Measurements from ENCODE around the gene APC2.
"Not testable (repeated sequence)": the region's sequence is repeated elsewhere in the genome, so short reads cannot be mapped to it uniquely, and the experiment has no call there.

APC2 gene

GRCh38 chr19:1426736-1427135, 23.2 kb upstream of the APC2 start:
- DNase-seq, result no peak
- in situ Hi-C loops (cut with HindIII; ENCODE audit: low pct_ligation_motif_present, low pct_unique_long_range_greater_than_20kb, low sequenced_read_pairs), result no loop called here

DNA sequence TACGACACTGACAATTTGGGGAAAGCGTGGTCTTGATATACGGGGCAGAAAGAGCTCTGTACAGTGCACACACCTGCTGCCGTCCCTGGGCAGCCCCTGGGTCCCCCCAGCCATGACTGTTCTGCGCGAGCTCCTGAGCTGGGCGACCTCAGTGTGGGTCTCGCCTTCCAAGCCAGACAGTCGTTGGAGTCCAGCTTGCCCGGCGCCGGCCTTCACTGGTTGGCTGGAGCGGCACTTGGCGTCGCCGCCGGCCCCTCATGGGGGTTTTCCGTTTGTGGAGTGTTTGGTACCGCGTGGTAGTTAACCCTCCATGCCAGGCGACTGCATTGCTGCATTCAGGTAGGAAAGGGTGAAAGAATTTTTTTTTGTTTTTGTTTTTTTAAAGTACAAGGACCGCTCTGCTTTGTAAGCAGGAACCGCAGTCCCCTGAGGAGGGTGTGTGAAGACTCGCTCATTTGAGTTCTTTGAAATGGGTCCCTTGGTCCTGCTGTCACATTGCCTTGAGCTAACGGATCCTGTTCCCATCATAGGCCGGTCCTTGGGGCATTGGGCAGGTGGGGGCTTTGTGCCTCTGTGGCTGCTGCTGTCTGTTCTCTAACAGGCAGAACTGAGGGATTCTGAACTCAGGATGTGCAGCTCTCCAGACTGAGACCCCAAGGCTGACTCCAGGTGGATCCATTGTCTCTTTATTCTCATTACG, 22.6 kb upstream of the APC2 start:
- in situ Hi-C loops (cut with HindIII; ENCODE audit: low pct_ligation_motif_present, low pct_unique_long_range_greater_than_20kb, low sequenced_read_pairs), result no loop called here
- DNase-seq, result no peak

DNA sequence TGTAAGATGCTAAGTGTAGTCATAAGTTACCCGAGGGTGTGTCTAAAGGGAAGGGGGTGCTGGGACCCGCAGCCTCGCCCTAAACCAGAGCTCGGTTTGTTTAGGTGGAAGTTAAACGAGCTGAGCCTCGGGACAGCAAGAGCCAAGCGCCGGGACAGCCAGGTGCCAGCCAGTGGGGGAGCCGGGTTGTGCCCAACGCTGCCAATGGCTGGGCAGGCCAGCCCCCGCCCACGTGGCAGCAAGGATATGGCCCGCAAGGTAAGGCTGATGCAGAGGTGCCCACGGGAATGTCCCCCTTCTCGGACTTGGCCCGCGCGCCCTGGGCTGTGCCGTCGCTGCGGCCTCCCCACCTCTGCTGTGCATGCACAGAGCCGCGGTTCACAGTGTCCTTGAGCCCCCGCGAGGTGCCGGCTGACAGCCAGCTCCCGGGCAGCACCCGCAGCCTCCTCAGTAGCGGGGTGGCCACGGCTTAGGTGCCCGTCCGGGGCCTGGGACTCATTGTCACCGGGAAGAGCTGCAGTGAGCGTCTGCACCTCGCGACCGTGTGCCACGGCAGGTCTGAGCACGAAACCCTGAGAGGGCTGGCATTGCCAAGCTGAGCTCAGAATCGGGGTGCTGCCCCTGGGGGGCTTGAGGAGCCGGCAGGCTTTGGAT, 21.1 kb upstream of the APC2 start:
- in situ Hi-C loops (cut with HindIII; ENCODE audit: low pct_ligation_motif_present, low pct_unique_long_range_greater_than_20kb, low sequenced_read_pairs), result no loop called here
- DNase-seq, result no peak

GRCh38 chr19:1429750-1430149, 20.2 kb upstream of the APC2 start:
- in situ Hi-C loops (cut with HindIII; ENCODE audit: low pct_ligation_motif_present, low pct_unique_long_range_greater_than_20kb, low sequenced_read_pairs), result no loop called here

GRCh38 chr19:1430246-1430645, 19.7 kb upstream of the APC2 start:
- DNase-seq, result no peak
- in situ Hi-C loops (cut with HindIII; ENCODE audit: low pct_ligation_motif_present, low pct_unique_long_range_greater_than_20kb, low sequenced_read_pairs), result no loop called here

More at GRCh38 chr19:1429750-1430149, 20.2 kb upstream of the APC2 start:
- no peak for DNase-seq

DNA sequence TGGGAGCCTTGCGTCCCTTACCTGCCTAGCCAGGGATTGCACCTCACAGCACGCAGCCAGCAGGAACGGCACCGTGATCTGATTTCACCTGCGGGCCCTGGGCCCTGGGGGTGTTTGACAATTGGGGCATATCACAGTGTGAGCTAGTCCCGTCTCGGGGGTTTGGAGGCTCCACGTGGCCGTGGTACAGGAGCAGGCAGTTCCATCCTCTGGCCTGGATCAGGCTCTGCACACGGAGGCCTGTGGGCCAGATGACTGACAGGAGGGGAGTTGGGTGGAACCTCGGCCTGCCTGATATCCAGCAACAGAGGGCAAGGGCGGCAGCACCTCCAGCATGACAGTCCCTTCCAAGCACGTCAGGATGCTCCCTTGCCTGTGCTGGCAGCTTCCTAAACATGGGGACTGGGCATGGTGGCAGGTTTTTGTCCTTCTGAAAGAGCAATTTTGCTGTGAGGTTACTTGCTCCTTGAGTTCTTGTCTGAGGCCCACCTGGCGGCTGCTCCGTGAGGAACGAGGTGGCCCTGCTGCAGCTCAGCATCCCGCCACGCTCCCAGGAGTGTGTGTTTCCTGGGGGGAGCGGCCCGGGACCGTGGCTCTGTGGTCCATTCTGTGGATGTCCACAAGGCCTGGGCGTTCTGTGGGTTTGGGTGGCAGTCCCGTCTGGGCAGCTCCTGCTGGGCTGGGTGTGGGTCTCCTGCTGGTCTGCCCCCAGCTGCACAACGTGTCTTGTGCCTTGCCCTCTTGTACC, 18.0 kb upstream of the APC2 start:
- in situ Hi-C loops (cut with HindIII; ENCODE audit: low pct_ligation_motif_present, low pct_unique_long_range_greater_than_20kb, low sequenced_read_pairs), result no loop called here
- no peak for DNase-seq

DNA sequence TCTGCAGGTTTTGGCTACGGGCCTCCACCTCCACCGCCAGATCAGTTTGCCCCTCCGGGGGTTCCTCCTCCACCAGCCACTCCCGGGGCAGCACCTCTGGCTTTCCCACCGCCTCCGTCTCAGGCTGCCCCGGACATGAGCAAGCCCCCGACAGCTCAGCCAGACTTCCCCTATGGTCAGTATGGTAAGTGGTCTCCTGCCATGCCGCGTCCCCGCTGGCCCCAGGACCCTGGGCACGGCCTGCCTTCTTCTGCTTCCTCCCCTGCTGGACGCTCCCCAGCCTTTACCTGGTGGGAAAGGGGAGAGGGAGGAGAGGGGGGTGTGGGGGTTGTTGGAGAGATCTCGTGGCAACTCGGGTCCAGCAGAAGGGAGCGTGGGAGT, 17.4 kb upstream of the APC2 start:
- in situ Hi-C loops (cut with HindIII; ENCODE audit: low pct_ligation_motif_present, low pct_unique_long_range_greater_than_20kb, low sequenced_read_pairs), result no loop called here
- DNase-seq, result no peak

GRCh38 chr19:1433119-1434039, 16.5 kb upstream of the APC2 start:
- in situ Hi-C loops (cut with HindIII; ENCODE audit: low pct_ligation_motif_present, low pct_unique_long_range_greater_than_20kb, low sequenced_read_pairs), result no loop called here
- DNase-seq, result no peak

DNA sequence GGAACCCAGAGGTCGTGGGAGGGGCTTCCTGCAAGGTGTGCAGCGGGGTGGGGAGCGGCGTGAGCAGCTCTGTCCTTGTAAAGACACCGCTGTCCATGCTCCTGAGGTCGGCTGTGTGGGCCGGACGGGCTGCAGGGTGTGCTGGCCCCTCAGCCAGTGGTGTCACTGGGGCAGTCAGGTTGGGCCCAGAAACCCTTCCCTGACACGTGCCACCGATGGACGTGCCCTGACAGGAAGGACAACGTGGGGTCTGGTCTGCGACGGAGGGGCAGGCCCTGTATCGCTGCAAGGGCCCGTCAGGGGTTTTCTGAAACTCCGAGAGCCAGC, 15.9 kb upstream of the APC2 start:
- no peak for DNase-seq
- in situ Hi-C loops (cut with HindIII; ENCODE audit: low pct_ligation_motif_present, low pct_unique_long_range_greater_than_20kb, low sequenced_read_pairs), result no loop called here

- in situ Hi-C loops (cut with HindIII; ENCODE audit: low pct_ligation_motif_present, low pct_unique_long_range_greater_than_20kb, low sequenced_read_pairs), result no loop called here
- no peak for DNase-seq
These were observed 15.3 kb upstream of the APC2 start for GRCh38 chr19:1434577-1435060.

GRCh38 chr19:1435378-1435989, 14.4 kb upstream of the APC2 start:
- DNase-seq, result no peak
- in situ Hi-C loops (cut with HindIII; ENCODE audit: low pct_ligation_motif_present, low pct_unique_long_range_greater_than_20kb, low sequenced_read_pairs), result no loop called here

DNA sequence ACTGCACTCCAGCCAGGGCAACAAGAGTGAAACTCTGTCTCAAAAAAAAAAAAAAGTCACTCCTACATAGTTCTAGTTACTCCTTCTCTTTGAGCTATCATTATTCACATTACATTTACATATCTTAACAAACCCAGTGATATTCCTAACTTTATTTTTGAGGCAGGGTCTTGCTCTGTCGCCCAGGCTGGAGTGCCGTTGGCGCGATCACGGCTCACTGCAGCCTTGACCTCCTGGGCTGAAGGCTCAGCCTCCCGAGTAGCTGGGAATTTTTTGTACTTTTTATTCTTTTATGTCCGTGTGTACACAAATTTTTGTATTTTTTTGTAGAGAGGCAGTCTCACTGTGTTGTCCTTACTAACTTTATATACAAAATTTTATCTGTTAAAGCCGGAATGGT, 12.3 kb upstream of the APC2 start:
- peak; percentile 6 for DNase-seq

DNA sequence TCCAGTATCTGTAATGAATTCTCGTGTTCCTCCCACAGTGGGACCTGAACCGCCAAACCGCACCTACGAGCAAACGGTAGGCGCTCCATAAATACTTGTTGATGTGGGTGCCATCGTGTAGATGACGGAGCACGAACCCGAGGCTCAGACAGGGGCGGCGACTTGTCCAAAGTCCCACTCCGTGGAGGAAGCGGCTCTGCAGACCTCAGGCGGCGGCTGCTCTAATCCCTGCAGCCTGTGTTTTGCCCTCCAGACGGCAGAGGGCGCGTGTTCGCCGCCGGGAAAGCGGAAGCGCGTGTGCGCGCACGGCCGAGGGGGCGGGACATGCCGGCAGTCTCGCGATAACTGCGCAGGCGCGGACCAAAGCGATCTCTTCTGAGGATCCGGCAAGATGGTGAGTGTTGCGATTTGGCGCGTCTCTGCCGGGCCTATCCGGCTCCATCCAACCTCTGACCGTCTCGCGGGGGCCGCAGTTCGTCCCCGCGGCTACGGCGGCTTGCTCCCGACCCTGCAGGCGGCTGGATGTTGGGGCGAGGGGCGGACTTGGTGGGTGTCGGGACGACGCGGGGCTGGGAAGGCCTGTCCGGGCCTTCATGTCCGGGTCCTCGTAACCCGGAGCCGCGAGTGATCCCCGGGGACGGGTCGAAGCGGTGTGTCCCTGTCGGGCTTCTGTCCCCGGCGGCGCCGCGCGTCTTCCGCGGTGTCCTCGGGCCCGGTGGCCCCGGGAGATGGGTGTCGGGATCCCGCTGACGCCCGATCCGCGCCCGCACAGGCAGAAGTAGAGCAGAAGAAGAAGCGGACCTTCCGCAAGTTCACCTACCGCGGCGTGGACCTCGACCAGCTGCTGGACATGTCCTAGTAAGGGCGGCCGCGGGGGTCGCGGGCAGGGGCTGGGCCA, 11.6 kb upstream of the APC2 start, which contains the start of gene RPS15:
Gene RPS15 (plus strand): TSS at position 362 of the 898 bp plus-strand sequence. CDS start 30 bp downstream, at position 392.
- peak; percentile 89 for DNase-seq
- in situ Hi-C loops (cut with HindIII; ENCODE audit: low pct_ligation_motif_present, low pct_unique_long_range_greater_than_20kb, low sequenced_read_pairs), result no loop called here

More for the DNA sequence above, 12.3 kb upstream of the APC2 start:
- in situ Hi-C loops (cut with HindIII; ENCODE audit: low pct_ligation_motif_present, low pct_unique_long_range_greater_than_20kb, low sequenced_read_pairs), result no loop called here

DNA sequence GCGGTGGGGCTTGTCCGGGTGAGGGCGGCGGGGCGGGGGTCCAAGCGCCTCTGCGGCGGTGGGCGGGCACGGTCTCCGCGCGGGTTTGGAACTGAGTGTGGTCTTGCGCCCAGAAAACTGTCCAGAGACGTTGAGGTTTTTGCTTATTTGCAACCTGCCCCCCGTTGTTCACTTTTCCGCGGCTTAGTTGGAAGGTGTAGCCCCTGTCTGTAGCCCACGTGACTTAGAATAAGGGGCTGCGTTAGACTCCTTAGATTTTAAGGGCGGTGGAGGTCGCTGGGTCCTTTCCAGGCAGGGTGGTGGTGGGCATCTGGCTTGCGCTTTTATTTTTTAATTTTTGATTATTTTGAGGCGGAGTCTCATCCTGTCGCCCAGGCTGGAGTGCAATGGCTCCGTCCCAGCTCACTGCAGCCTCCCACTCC, 11.0 kb upstream of the APC2 start:
- in situ Hi-C loops (cut with HindIII; ENCODE audit: low pct_ligation_motif_present, low pct_unique_long_range_greater_than_20kb, low sequenced_read_pairs), result no loop called here

DNA sequence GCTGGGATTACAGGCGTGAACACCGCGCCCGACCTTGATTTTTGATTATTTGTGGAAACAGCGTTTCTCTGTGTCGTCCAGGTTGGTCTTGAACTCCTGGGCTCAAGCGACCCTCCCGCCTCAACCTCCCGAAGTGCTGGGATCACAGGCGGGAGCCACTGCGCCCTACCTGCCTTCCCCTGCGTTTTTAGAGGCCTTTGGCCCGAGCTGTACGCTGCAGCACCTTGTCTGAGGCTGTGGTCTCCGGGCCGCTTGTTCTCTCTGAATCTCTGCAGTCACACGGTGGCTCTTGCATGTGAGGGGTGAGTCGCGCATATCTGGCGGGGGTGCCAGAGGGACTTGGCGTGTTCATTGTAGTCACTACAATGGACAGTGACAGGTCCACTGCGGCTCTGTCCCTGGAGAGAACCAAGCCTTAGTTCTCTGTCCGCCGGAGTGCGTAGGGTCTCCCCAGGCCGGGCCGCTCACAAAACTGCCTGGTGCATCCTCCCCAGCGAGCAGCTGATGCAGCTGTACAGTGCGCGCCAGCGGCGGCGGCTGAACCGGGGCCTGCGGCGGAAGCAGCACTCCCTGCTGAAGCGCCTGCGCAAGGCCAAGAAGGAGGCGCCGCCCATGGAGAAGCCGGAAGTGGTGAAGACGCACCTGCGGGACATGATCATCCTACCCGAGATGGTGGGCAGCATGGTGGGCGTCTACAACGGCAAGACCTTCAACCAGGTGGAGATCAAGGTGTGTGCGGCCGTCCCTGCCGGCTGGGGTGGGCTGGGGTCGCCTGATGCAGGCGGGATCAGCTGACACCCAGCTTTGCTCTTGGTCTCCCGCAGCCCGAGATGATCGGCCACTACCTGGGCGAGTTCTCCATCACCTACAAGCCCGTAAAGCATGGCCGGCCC, 10.2 kb upstream of the APC2 start:
- in situ Hi-C loops (cut with HindIII; ENCODE audit: low pct_ligation_motif_present, low pct_unique_long_range_greater_than_20kb, low sequenced_read_pairs); DNase-seq: not testable (repeated sequence)

More for the DNA sequence above, 11.0 kb upstream of the APC2 start:
- DNase-seq, result no peak

- in situ Hi-C loops (cut with HindIII; ENCODE audit: low pct_ligation_motif_present, low pct_unique_long_range_greater_than_20kb, low sequenced_read_pairs), result no loop called here
- no peak for DNase-seq
These were observed 9.5 kb upstream of the APC2 start for GRCh38 chr19:1440418-1440801.
